HCT116 (cell line): Measurements from ENCODE around the gene SLC5A2. TPM values are rescaled to one million over a fixed set of nuclear protein-coding genes. Genes with fewer than 3 reads are reported as not detected.
A peak's percentile ranks its signal among the peaks of the same experiment; 100 is the strongest.

ENCODE experiments used
- ATAC-seq: fragments of 200-7000 bp; cut with Tn5 transposase; 2 replicates; pipeline ENCODE4 v1.9.1; 2020; ENCODE audit warnings: mild to moderate bottlenecking, moderate library complexity
- Bru-seq: library from RNA; stranded (reverse); fragments of 400-500 nt; gene quantifications from one replicate; lab custom pipeline; 2021; lab: Mats Ljungman, UMichigan
- BruChase-seq, 2 experiments: library from RNA; stranded (reverse); fragments of 400-500 nt; gene quantifications; one replicate each; lab custom pipeline; 2021; lab: Mats Ljungman, UMichigan
- BruUV-seq: library from RNA; stranded (reverse); fragments of 400-500 nt; replicated peaks from 2 replicates; lab custom pipeline; 2021; lab: Mats Ljungman, UMichigan
- CTCF ChIA-PET: fragments of 300-600 bp; sonication (Branson Sonifier 250); formaldehyde crosslinking; loops from one replicate; lab custom pipeline; 2021; ENCODE audit warnings: antibody characterized with exemption; lab: Charles Lee
- POLR2A ChIA-PET: fragments of 300-600, 350-600 bp; sonication (Branson Sonifier 250); formaldehyde crosslinking; loops from one replicate; lab custom pipeline; 2021; ENCODE audit warnings: antibody characterized with exemption; lab: Charles Lee
- RAD21 ChIA-PET, 2 experiments: fragments of 300-600 bp; sonication (Branson Sonifier 250); formaldehyde crosslinking; loops; one replicate each; lab custom pipeline; 2023; ENCODE audit warnings: low total read pairs in 2 of 2; ENCODE audit not compliant: uncharacterized antibody in 2 of 2, unreplicated experiment in 2 of 2, low non-redundant PET in 1 of 2; lab: Charles Lee
- DNase-seq: peaks from one replicate; pipeline ENCODE4 v3.0.0-alpha.2; 2010; ENCODE audit warnings: low read depth, low spot score
- H2AFZ ChIP-seq: fragments of 200-600 bp; shearing (Covaris generic), sonication (generic); 2 replicates; pipeline ENCODE4 v1.6.1; 2017; ENCODE audit warnings: low read depth, mixed run types, mixed read lengths, antibody characterized with exemption, low read length; ENCODE audit not compliant: poor library complexity, severe bottlenecking
- H3K27ac ChIP-seq: 2 replicates; pipeline ENCODE4 v1.5.1; 2012; ENCODE audit warnings: low read depth, low read length
- H3K27me3 ChIP-seq: fragments of 200-600 bp; sonication (generic); 2 replicates; pipeline ENCODE4 v1.6.1; 2016; ENCODE audit warnings: mixed run types, low read length, mixed read lengths; ENCODE audit not compliant: insufficient read depth
- H3K36me3 ChIP-seq, 2 experiments: fragments of 200-500 bp in 1 of 2; fragments of 200-600 bp in 1 of 2; sonication (Bioruptor generic) in 1 of 2; sonication (generic) in 1 of 2; 2 replicates each; pipeline versions ENCODE4 v1.5.1 to v1.6.1; 2014 to 2016; ENCODE audit warnings: low read length in 2 of 2, inconsistent platforms in 1 of 2, mixed read lengths in 1 of 2, mixed run types in 1 of 2; ENCODE audit not compliant: insufficient read depth in 2 of 2, control insufficient read depth in 1 of 2
- H3K4me1 ChIP-seq, 2 experiments: fragments of 200-600 bp in 1 of 2; sonication (generic) in 1 of 2; 2 replicates each; pipeline versions ENCODE4 v1.5.1 to v1.6.1; 2012 to 2017; ENCODE audit warnings: low read length in 2 of 2, inconsistent platforms in 1 of 2, mild to moderate bottlenecking in 1 of 2, mixed read lengths in 1 of 2, mixed run types in 1 of 2, moderate library complexity in 1 of 2; ENCODE audit not compliant: insufficient read depth in 2 of 2, control insufficient read depth in 1 of 2
- H3K4me2 ChIP-seq: fragments of 200-600 bp; sonication (generic); 2 replicates; pipeline ENCODE4 v1.6.1; 2017; ENCODE audit warnings: mixed run types, low read length, mixed read lengths
- H3K4me3 ChIP-seq, 2 experiments: fragments of 200-600 bp in 1 of 2; sonication (generic) in 1 of 2; replicated peaks in 1 of 2; 2 replicates each; pipeline ENCODE4 v1.5.1; 2011 to 2016; ENCODE audit warnings: low read length in 2 of 2, control low read depth in 1 of 2, low read depth in 1 of 2, mild to moderate bottlenecking in 1 of 2, mixed read lengths in 1 of 2, mixed run types in 1 of 2
- H3K79me2 ChIP-seq: fragments of 200-600 bp; sonication (generic); 2 replicates; pipeline ENCODE4 v1.6.1; 2017; ENCODE audit warnings: mild to moderate bottlenecking, mixed run types, low read length, moderate library complexity, mixed read lengths; ENCODE audit not compliant: insufficient read depth
- H3K9ac ChIP-seq: fragments of 200-600 bp; sonication (generic); 2 replicates; pipeline ENCODE4 v1.6.1; 2016; ENCODE audit warnings: low read length, mixed read lengths
- H3K9me2 ChIP-seq: fragments of 200-600 bp; sonication (generic), shearing (Covaris generic); 2 replicates; pipeline ENCODE4 v1.6.1; 2017; ENCODE audit warnings: mixed run types, mild to moderate bottlenecking, moderate library complexity; ENCODE audit not compliant: insufficient read depth
- H3K9me3 ChIP-seq, 2 experiments: fragments of 200-500 bp in 1 of 2; fragments of 200-600 bp in 1 of 2; sonication (Bioruptor generic) in 1 of 2; sonication (generic) in 1 of 2; 2 replicates each; pipeline ENCODE4 v1.6.1; 2014 to 2017; ENCODE audit warnings: low read length in 2 of 2, mixed read lengths in 2 of 2, inconsistent platforms in 1 of 2, low read depth in 1 of 2, mild to moderate bottlenecking in 1 of 2, mixed run types in 1 of 2, moderate library complexity in 1 of 2; ENCODE audit not compliant: control insufficient read depth in 1 of 2, insufficient read depth in 1 of 2
- H4K20me1 ChIP-seq: fragments of 200-600 bp; sonication (generic), shearing (Covaris generic); 2 replicates; pipeline ENCODE4 v1.6.1; 2017; ENCODE audit warnings: mixed run types, mild to moderate bottlenecking, moderate library complexity; ENCODE audit not compliant: insufficient read depth
- CBX3 ChIP-seq: IDR thresholded peaks from 2 replicates; pipeline ENCODE4 v1.6.1; 2012; ENCODE audit warnings: low read depth
- CEBPB ChIP-seq: IDR thresholded peaks from 2 replicates; pipeline ENCODE4 v1.6.1; 2012; ENCODE audit warnings: low read depth
- EGR1 ChIP-seq: IDR thresholded peaks from 2 replicates; pipeline ENCODE4 v1.6.1; 2012; ENCODE audit warnings: low read depth
- ELF1 ChIP-seq: IDR thresholded peaks from 2 replicates; pipeline ENCODE4 v1.6.1; 2012; ENCODE audit warnings: low read depth, borderline replicate concordance
- EZH2phosphoT487 ChIP-seq: fragments of 200-600 bp; IDR thresholded peaks from 2 replicates; pipeline ENCODE4 v1.6.1; 2018; ENCODE audit warnings: antibody characterized with exemption, borderline replicate concordance
- FOSL1 ChIP-seq: IDR thresholded peaks from 2 replicates; pipeline ENCODE4 v1.6.1; 2012; ENCODE audit warnings: low read depth
- JUND ChIP-seq: IDR thresholded peaks from 2 replicates; pipeline ENCODE4 v1.6.1; 2012
- SIN3A ChIP-seq: IDR thresholded peaks from 2 replicates; pipeline ENCODE4 v1.6.1; 2012; ENCODE audit warnings: low read depth
- SRF ChIP-seq: IDR thresholded peaks from 2 replicates; pipeline ENCODE4 v1.6.1; 2012; ENCODE audit warnings: low read depth
- TCF7L2 ChIP-seq: IDR thresholded peaks from 2 replicates; pipeline ENCODE4 v1.7.0; 2011; ENCODE audit warnings: borderline replicate concordance, inconsistent platforms; ENCODE audit not compliant: insufficient read depth, insufficient read length; ENCODE audit errors: extremely low read depth
- YY1 ChIP-seq: IDR thresholded peaks from 2 replicates; pipeline ENCODE4 v1.6.1; 2011; ENCODE audit warnings: low read length, low read depth, moderate library complexity, mild to moderate bottlenecking; ENCODE audit not compliant: insufficient replicate concordance; ENCODE audit errors: extremely low read depth
- ZFX ChIP-seq: fragments of 450-650 bp; IDR thresholded peaks from 2 replicates; pipeline ENCODE4 v1.6.1; 2017
- ZNF274 ChIP-seq: fragments of 200-500 bp; sonication (Bioruptor generic); IDR thresholded peaks from 2 replicates; pipeline ENCODE4 v1.6.1; 2014; ENCODE audit warnings: mild to moderate bottlenecking, low read depth, low read length, inconsistent platforms
- intact Hi-C: fragments of 100-400 bp; cut with micrococcal nuclease; formaldehyde crosslinking; loops from 2 replicates; pipeline ENCODE4 v1.10.0; 2022
- long read RNA-seq: library from polyadenylated mRNA; unstranded; transcript quantifications from one replicate; pipeline ENCODE4 v2.0.0, GENCODE V29; 2021; ENCODE audit not compliant: unreplicated experiment
- polyA plus RNA-seq: library from polyadenylated mRNA; unstranded; fragments of >200 nt; gene quantifications from 2 replicates; pipeline ENCODE4 v1.2.1, GENCODE V29; 2012; ENCODE audit warnings: missing spikeins
- total RNA-seq: library from RNA; stranded (reverse); gene quantifications from one replicate; pipeline ENCODE4 v1.2.1, GENCODE V29; 2021; ENCODE audit not compliant: unreplicated experiment
- TF ChIP-seq, protein P1 (sequence below): IDR thresholded peaks from 2 replicates; pipeline ENCODE4 v1.6.1; 2012
- TF ChIP-seq, protein P2 (sequence below): IDR thresholded peaks from 2 replicates; pipeline ENCODE4 v1.6.1; 2012

SLC5A2 gene
- total RNA-seq (0.10 TPM), Bru-seq, nascent RNA (not detected), BruChase-seq, experiment 1, labeled RNA remaining after a 6-hour chase (percentile 9 among the genes with signal in this experiment), BruChase-seq, experiment 2, labeled RNA remaining after a 2-hour chase (percentile 9 among the genes with signal in this experiment)
- polyA plus RNA-seq: 0.94 and 4.3 TPM in 2 replicates
- long read RNA-seq: 0 reads

DNA sequence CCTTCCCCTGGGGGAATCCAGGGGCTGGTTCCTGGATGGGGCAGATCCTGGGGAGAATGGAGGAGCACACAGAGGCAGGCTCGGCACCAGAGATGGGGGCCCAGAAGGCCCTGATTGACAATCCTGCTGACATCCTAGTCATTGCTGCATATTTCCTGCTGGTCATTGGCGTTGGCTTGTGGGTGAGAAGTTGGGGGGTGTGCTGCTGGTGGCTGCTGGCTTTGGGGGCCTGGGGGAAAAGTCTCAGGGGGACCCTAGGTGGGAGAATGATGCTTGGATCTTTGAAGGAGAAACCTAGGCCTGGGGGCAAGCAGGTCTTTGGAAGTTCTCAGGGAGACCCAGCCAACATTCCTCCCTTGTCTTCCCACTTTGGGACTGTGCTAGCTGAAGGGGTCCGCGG is at the start of gene SLC5A2:
Gene SLC5A2 (plus strand): TSS at position 43 of the 400 bp plus-strand sequence. CDS start 14 bp downstream, at position 57.
- no peaks in the 10 kb centered on the region for H4K20me1 ChIP-seq
- no peak within 1 kb of the TSS for H3K9ac ChIP-seq
- ChIA-PET CTCF (interaction anchor here (1.4 kb wide), 1 partner anchor 10 kb away, joined by 3 read pairs; no protein-coding TSS in a partner anchor), POLR2A (no interaction called here), RAD21 (no interaction called here)
- intact Hi-C loops: no loop called here
- BruUV-seq: no TSS peak
- H3K4me3 ChIP-seq: no peak within 1 kb of the TSS
- H3K27ac ChIP-seq: no peak within 1 kb of the TSS
- ATAC-seq: no peak
- H3K9me2 ChIP-seq: no peaks in the 10 kb centered on the region
- no peak for DNase-seq
- no peak within 1 kb of the TSS for H3K4me2 ChIP-seq
- no peaks in the 10 kb centered on the region for H3K36me3 ChIP-seq
- no peaks in the 10 kb centered on the region for H3K27me3 ChIP-seq
- peaks cover 8 to 24% of the 10 kb centered on the region in 2 experiments; a peak in 3 of 4 replicates for H3K4me1 ChIP-seq
- H3K79me2 ChIP-seq: no peaks in the 10 kb centered on the region
- no peak within 1 kb of the TSS for H2AFZ ChIP-seq
- TF ChIP-seq EZH2phosphoT487 (no peak), FOSL1 (no peak), ELF1 (no peak), CEBPB (no peak), ZFX (no peak), SRF (no peak), SIN3A (no peak), CBX3 (no peak), TCF7L2 (no peak), JUND (no peak), EGR1 (no peak), YY1 (no peak), ZNF274 (no peak)
- TF ChIP-seq, protein P1, sequence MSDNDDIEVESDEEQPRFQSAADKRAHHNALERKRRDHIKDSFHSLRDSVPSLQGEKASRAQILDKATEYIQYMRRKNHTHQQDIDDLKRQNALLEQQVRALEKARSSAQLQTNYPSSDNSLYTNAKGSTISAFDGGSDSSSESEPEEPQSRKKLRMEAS: no peak
- TF ChIP-seq, protein P2, sequence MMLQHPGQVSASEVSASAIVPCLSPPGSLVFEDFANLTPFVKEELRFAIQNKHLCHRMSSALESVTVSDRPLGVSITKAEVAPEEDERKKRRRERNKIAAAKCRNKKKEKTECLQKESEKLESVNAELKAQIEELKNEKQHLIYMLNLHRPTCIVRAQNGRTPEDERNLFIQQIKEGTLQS: no peak
- no peaks in the 10 kb centered on the region for H3K9me3 ChIP-seq
